Transverse colon (tissue), 4 donors: Measurements from ENCODE around the gene ATG16L1.

Experiments used
- CTCF ChIP-seq, 5 experiments: fragments of 200-600 bp in 3 of 5; fragments of 450-650 bp in 2 of 5; sonication (generic) in 3 of 5; IDR thresholded peaks; 1 replicate in 2 of 5; 2 replicates in 3 of 5; pipeline ENCODE4 v1.5.1; 2016 to 2017; ENCODE audit warnings: antibody characterized with exemption in 5 of 5, inconsistent platforms in 3 of 5, mild to moderate bottlenecking in 2 of 5, moderate library complexity in 1 of 5
- EP300 ChIP-seq: sonication (generic); formaldehyde crosslinking; IDR thresholded peaks from one replicate; pipeline ENCODE4 v1.6.1; 2017; ENCODE audit warnings: antibody characterized with exemption, low read depth
- POLR2A ChIP-seq: fragments of 450-650 bp; IDR thresholded peaks from one replicate; pipeline ENCODE4 v1.6.1; 2016; ENCODE audit warnings: antibody characterized with exemption, mild to moderate bottlenecking, moderate library complexity
- POLR2AphosphoS5 ChIP-seq, 3 donors: sonication (generic); formaldehyde crosslinking; IDR thresholded peaks; one replicate each; pipeline ENCODE4 v1.6.1; 2016; ENCODE audit warnings: antibody characterized with exemption in 3 of 3

- no peak for TF ChIP-seq CTCF (IDR thresholded peaks at IDR 0.05)
- no peak for TF ChIP-seq POLR2A
- no peak for TF ChIP-seq EP300
- TF ChIP-seq POLR2AphosphoS5 (IDR thresholded peaks at IDR 0.05), result no peak
Observed at GRCh38 chr2:233288663-233289062, 37.2 kb downstream of the ATG16L1 start.
